ENCODE data around the gene POP7. TPM values are rescaled to one million over a fixed set of nuclear protein-coding genes. Genes with fewer than 3 reads are reported as not detected.

The POP7 gene
- total RNA-seq, 3 donors from 2014 or later = 77.3 to 106 (median 85.9) TPM

GRCh38 chr7:100683659-100684533 lies 22.0 kb upstream of the POP7 start:
- no peak overlapping the region for H3K4me3 Mint-ChIP-seq
- no peaks in the 10 kb centered on the region for H3K9me3 Mint-ChIP-seq
- H3K4me1 Mint-ChIP-seq (ENCODE audit: low read depth) = peaks cover 19% of the 10 kb centered on the region
- H3K36me3 Mint-ChIP-seq (ENCODE audit: insufficient read depth) = peaks cover 19% of the 10 kb centered on the region
- DNase-seq = no peak
- no peak for ATAC-seq
- no peaks in the 10 kb centered on the region for H3K27me3 Mint-ChIP-seq (ENCODE audit: low read depth)

- no peaks in the 10 kb centered on the region for H3K27me3 Mint-ChIP-seq (ENCODE audit: low read depth)
- H3K4me1 Mint-ChIP-seq (ENCODE audit: low read depth) = peaks cover 21% of the 10 kb centered on the region
- H3K9me3 Mint-ChIP-seq = no peaks in the 10 kb centered on the region
- ATAC-seq (no peak), DNase-seq (no peak)
- H3K36me3 Mint-ChIP-seq (ENCODE audit: insufficient read depth) = peaks cover 15% of the 10 kb centered on the region
- no peak overlapping the region for H3K4me3 Mint-ChIP-seq
These were observed 21.3 kb upstream of the POP7 start for GRCh38 chr7:100684534-100685042.

- Mint-ChIP-seq H3K4me3 (no peak overlapping the region), H3K27me3 (ENCODE audit: low read depth) (no peaks in the 10 kb centered on the region), H3K9me3 (no peaks in the 10 kb centered on the region), H3K36me3 (ENCODE audit: insufficient read depth) (peaks cover 14% of the 10 kb centered on the region), H3K4me1 (ENCODE audit: low read depth) (peaks cover 20% of the 10 kb centered on the region)
- no peak for DNase-seq
- ATAC-seq = no peak
These were observed 20.8 kb upstream of the POP7 start for GRCh38 chr7:100685049-100685605.

GRCh38 chr7:100685631-100686145 lies 20.2 kb upstream of the POP7 start:
- Mint-ChIP-seq H3K4me3 (no peak overlapping the region), H3K4me1 (ENCODE audit: low read depth) (peaks cover 15% of the 10 kb centered on the region), H3K36me3 (ENCODE audit: insufficient read depth) (peaks cover 11% of the 10 kb centered on the region), H3K27me3 (ENCODE audit: low read depth) (no peaks in the 10 kb centered on the region), H3K9me3 (no peaks in the 10 kb centered on the region)
- no peak for ATAC-seq
- DNase-seq = no peak

- peaks cover 11% of the 10 kb centered on the region for H3K36me3 Mint-ChIP-seq (ENCODE audit: insufficient read depth)
- H3K4me1 Mint-ChIP-seq (ENCODE audit: low read depth) = peaks cover 16% of the 10 kb centered on the region
- no peaks in the 10 kb centered on the region for H3K27me3 Mint-ChIP-seq (ENCODE audit: low read depth)
- H3K9me3 Mint-ChIP-seq = no peaks in the 10 kb centered on the region
- H3K4me3 Mint-ChIP-seq = no peak overlapping the region
- no peak for DNase-seq
- ATAC-seq = no peak
These were observed 19.6 kb upstream of the POP7 start for GRCh38 chr7:100686201-100686821.

GRCh38 chr7:100686822-100687211 lies 19.1 kb upstream of the POP7 start:
- DNase-seq (no peak), ATAC-seq (no peak)
- Mint-ChIP-seq H3K9me3 (no peaks in the 10 kb centered on the region), H3K4me3 (no peak overlapping the region), H3K27me3 (ENCODE audit: low read depth) (no peaks in the 10 kb centered on the region), H3K36me3 (ENCODE audit: insufficient read depth) (peaks cover 11% of the 10 kb centered on the region), H3K4me1 (ENCODE audit: low read depth) (peaks cover 15% of the 10 kb centered on the region)

- Mint-ChIP-seq H3K4me1 (ENCODE audit: low read depth) (peaks cover 19% of the 10 kb centered on the region), H3K4me3 (no peak overlapping the region), H3K27me3 (ENCODE audit: low read depth) (no peaks in the 10 kb centered on the region), H3K36me3 (ENCODE audit: insufficient read depth) (peaks cover 11% of the 10 kb centered on the region), H3K9me3 (no peaks in the 10 kb centered on the region)
- DNase-seq (no peak), ATAC-seq (no peak)
These were observed 18.7 kb upstream of the POP7 start for GRCh38 chr7:100687261-100687660.

GRCh38 chr7:100687751-100688300 lies 18.1 kb upstream of the POP7 start:
- no peaks in the 10 kb centered on the region for H3K27me3 Mint-ChIP-seq (ENCODE audit: low read depth)
- peaks cover 25% of the 10 kb centered on the region for H3K4me1 Mint-ChIP-seq (ENCODE audit: low read depth)
- DNase-seq (no peak), ATAC-seq (no peak)
- H3K36me3 Mint-ChIP-seq (ENCODE audit: insufficient read depth) = peaks cover 11% of the 10 kb centered on the region
- H3K9me3 Mint-ChIP-seq = no peaks in the 10 kb centered on the region
- no peak overlapping the region for H3K4me3 Mint-ChIP-seq

GRCh38 chr7:100688326-100688860 lies 17.5 kb upstream of the POP7 start:
- peaks cover 28% of the 10 kb centered on the region for H3K4me1 Mint-ChIP-seq (ENCODE audit: low read depth)
- ATAC-seq (no peak), DNase-seq (no peak)
- H3K36me3 Mint-ChIP-seq (ENCODE audit: insufficient read depth) = peaks cover 9% of the 10 kb centered on the region
- H3K27me3 Mint-ChIP-seq (ENCODE audit: low read depth) = no peaks in the 10 kb centered on the region
- H3K9me3 Mint-ChIP-seq = no peaks in the 10 kb centered on the region
- H3K4me3 Mint-ChIP-seq = no peak overlapping the region

GRCh38 chr7:100689230-100690135 lies 16.4 kb upstream of the POP7 start:
- peaks cover 28% of the 10 kb centered on the region for H3K4me1 Mint-ChIP-seq (ENCODE audit: low read depth)
- no peak for ATAC-seq
- H3K36me3 Mint-ChIP-seq (ENCODE audit: insufficient read depth) = peaks cover 9% of the 10 kb centered on the region
- no peak overlapping the region for H3K4me3 Mint-ChIP-seq
- H3K27me3 Mint-ChIP-seq (ENCODE audit: low read depth) = no peaks in the 10 kb centered on the region
- H3K9me3 Mint-ChIP-seq = no peaks in the 10 kb centered on the region
- no peak for DNase-seq

GRCh38 chr7:100691676-100692577 lies 14.0 kb upstream of the POP7 start:
- Mint-ChIP-seq H3K4me1 (ENCODE audit: low read depth) (peaks cover 40% of the 10 kb centered on the region), H3K36me3 (ENCODE audit: insufficient read depth) (peaks cover 2% of the 10 kb centered on the region), H3K27me3 (ENCODE audit: low read depth) (no peaks in the 10 kb centered on the region), H3K9me3 (no peaks in the 10 kb centered on the region), H3K4me3 (peak overlapping the region; percentile 95)
- peak; percentile 81 for DNase-seq
- peak; percentile 73 to 77 for ATAC-seq

- DNase-seq = no peak
- Mint-ChIP-seq H3K4me3 (peak overlapping the region; percentile 95), H3K4me1 (ENCODE audit: low read depth) (peaks cover 40% of the 10 kb centered on the region)
These were observed 13.4 kb upstream of the POP7 start for GRCh38 chr7:100692578-100692961.

More at GRCh38 chr7:100692578-100692961, 13.4 kb upstream of the POP7 start:
- H3K27me3 Mint-ChIP-seq (ENCODE audit: low read depth) = no peaks in the 10 kb centered on the region
- no peaks in the 10 kb centered on the region for H3K9me3 Mint-ChIP-seq
- ATAC-seq = no peak
- H3K36me3 Mint-ChIP-seq (ENCODE audit: insufficient read depth) = peaks cover 2% of the 10 kb centered on the region
